ENCODE measurements around the gene TPCN2.
"Not testable (repeated sequence)": the region's sequence is repeated elsewhere in the genome, so short reads cannot be mapped to it uniquely, and the experiment has no call there.

Gene TPCN2

GRCh38 chr11:69048694-69049489 is at the start of gene TPCN2:
TSS of gene TPCN2 (plus strand) at chr11:69048932. CDS start at chr11:69048998, 66 bp downstream.
- peak; percentile 96 for DNase-seq
- TF ChIP-seq CTCF (IDR thresholded peaks at IDR 0.05; ENCODE audit: low read depth, low read length), result no peak
- H3K27ac ChIP-seq, result peak within 1 kb of the TSS; percentile 68

GRCh38 chr11:68999093-68999747 is 49.5 kb upstream of the TPCN2 start:
- H3K27me3 ChIP-seq (ENCODE audit: insufficient read depth, low read depth, severe bottlenecking), result no peaks in the 10 kb centered on the region
- no peaks in the 10 kb centered on the region for H3K9me3 ChIP-seq (ENCODE audit: severe bottlenecking)

More at GRCh38 chr11:69048694-69049489, at the start of gene TPCN2:
- Histone ChIP-seq H3K36me3 (no peaks in the 10 kb centered on the region), H3K4me3 (ENCODE audit: low read depth, low read length) (peak within 1 kb of the TSS; percentile 79), H3K27me3 (ENCODE audit: insufficient read depth, low read depth, severe bottlenecking) (no peaks in the 10 kb centered on the region), H3K9me3 (ENCODE audit: severe bottlenecking) (no peaks in the 10 kb centered on the region)

GRCh38 chr11:68999748-69000355 is 48.9 kb upstream of the TPCN2 start:
- H3K27ac ChIP-seq; H3K9me3 ChIP-seq (ENCODE audit: severe bottlenecking); DNase-seq: not testable (repeated sequence)

More at GRCh38 chr11:68999093-68999747, 49.5 kb upstream of the TPCN2 start:
- no peak for TF ChIP-seq CTCF (IDR thresholded peaks at IDR 0.05; ENCODE audit: low read depth, low read length)
- H3K4me3 ChIP-seq (ENCODE audit: low read depth, low read length), result no peak overlapping the region
- DNase-seq, result no peak
- H3K36me3 ChIP-seq, result no peaks in the 10 kb centered on the region
- no peak overlapping the region for H3K27ac ChIP-seq

GRCh38 chr11:69000391-69000790 is 48.3 kb upstream of the TPCN2 start:
- Histone ChIP-seq H3K4me3 (ENCODE audit: low read depth, low read length) (no peak overlapping the region), H3K9me3 (ENCODE audit: severe bottlenecking) (no peaks in the 10 kb centered on the region), H3K27me3 (ENCODE audit: insufficient read depth, low read depth, severe bottlenecking) (no peaks in the 10 kb centered on the region), H3K36me3 (no peaks in the 10 kb centered on the region), H3K27ac (no peak overlapping the region)
- DNase-seq, result no peak
- no peak for TF ChIP-seq CTCF (IDR thresholded peaks at IDR 0.05; ENCODE audit: low read depth, low read length)

More at GRCh38 chr11:68999748-69000355, 48.9 kb upstream of the TPCN2 start:
- not testable (repeated sequence) for H3K4me3 ChIP-seq (ENCODE audit: low read depth, low read length); H3K27me3 ChIP-seq (ENCODE audit: insufficient read depth, low read depth, severe bottlenecking); H3K36me3 ChIP-seq

- Histone ChIP-seq H3K4me3 (ENCODE audit: low read depth, low read length) (no peak overlapping the region), H3K9me3 (ENCODE audit: severe bottlenecking) (no peaks in the 10 kb centered on the region), H3K27me3 (ENCODE audit: insufficient read depth, low read depth, severe bottlenecking) (no peaks in the 10 kb centered on the region), H3K36me3 (no peaks in the 10 kb centered on the region), H3K27ac (no peak overlapping the region)
- DNase-seq, result no peak
- peak; percentile 39; the same call in 1 of the 2 replicates for TF ChIP-seq CTCF (IDR thresholded peaks at IDR 0.05; ENCODE audit: low read depth, low read length)
These were observed 47.9 kb upstream of the TPCN2 start for GRCh38 chr11:69000831-69001242.
